ENCODE results near the gene CSTF3.
"Not testable (repeated sequence)": the region's sequence is repeated elsewhere in the genome, so short reads cannot be mapped to it uniquely, and the experiment has no call there.

Gene CSTF3

GRCh38 chr11:33160587-33160986, 693 bp downstream of the CSTF3 start:
- TF ChIP-seq, protein P1, sequence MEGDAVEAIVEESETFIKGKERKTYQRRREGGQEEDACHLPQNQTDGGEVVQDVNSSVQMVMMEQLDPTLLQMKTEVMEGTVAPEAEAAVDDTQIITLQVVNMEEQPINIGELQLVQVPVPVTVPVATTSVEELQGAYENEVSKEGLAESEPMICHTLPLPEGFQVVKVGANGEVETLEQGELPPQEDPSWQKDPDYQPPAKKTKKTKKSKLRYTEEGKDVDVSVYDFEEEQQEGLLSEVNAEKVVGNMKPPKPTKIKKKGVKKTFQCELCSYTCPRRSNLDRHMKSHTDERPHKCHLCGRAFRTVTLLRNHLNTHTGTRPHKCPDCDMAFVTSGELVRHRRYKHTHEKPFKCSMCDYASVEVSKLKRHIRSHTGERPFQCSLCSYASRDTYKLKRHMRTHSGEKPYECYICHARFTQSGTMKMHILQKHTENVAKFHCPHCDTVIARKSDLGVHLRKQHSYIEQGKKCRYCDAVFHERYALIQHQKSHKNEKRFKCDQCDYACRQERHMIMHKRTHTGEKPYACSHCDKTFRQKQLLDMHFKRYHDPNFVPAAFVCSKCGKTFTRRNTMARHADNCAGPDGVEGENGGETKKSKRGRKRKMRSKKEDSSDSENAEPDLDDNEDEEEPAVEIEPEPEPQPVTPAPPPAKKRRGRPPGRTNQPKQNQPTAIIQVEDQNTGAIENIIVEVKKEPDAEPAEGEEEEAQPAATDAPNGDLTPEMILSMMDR (IDR thresholded peaks at IDR 0.05) = no peak
- DNase-seq (ENCODE audit: low spot score) = no peak
- Histone ChIP-seq H3K4me3 (peak overlapping the region; percentile 79), H3K27ac (peak overlapping the region in 1 of 2 donors; percentile 77)

DNA sequence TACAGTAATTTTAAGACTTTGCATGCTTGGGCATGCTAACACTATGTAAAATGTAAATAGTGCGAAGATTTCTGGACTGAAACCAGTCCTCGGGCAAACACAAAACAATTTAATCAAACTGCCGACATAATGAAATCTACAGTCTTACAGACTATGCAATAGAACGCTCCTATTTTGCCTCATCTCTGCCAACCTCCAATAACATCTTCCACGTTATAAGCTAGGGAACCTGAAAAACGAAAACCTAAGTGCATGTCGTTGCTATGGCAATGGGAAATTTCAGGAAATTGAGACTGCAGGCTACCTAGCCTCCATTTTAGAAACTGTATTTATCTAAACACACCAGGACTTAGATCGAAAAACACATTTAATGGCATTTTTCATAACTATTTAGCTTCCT, 1.1 kb downstream of the CSTF3 start:
- no peak overlapping the region for H3K27ac ChIP-seq
- no peak for DNase-seq (ENCODE audit: low spot score)
- TF ChIP-seq, protein P1 (IDR thresholded peaks at IDR 0.05) = no peak
- H3K4me3 ChIP-seq = peak overlapping the region; percentile 79

GRCh38 chr11:33159378-33159867, 1.9 kb downstream of the CSTF3 start:
- not testable (repeated sequence) for H3K27ac ChIP-seq

GRCh38 chr11:33158596-33159275, 2.5 kb downstream of the CSTF3 start:
- DNase-seq (ENCODE audit: low spot score) = no peak
- no peak overlapping the region for H3K27ac ChIP-seq
- no peak overlapping the region for H3K4me3 ChIP-seq
- TF ChIP-seq, protein P1 (IDR thresholded peaks at IDR 0.05) = no peak

More at GRCh38 chr11:33159378-33159867, 1.9 kb downstream of the CSTF3 start:
- DNase-seq (ENCODE audit: low spot score) = not testable (repeated sequence)
- H3K4me3 ChIP-seq = peak overlapping the region; percentile 79

- no peak overlapping the region for H3K4me3 ChIP-seq
- no peak for DNase-seq (ENCODE audit: low spot score)
- TF ChIP-seq, protein P1 (IDR thresholded peaks at IDR 0.05) = no peak
- H3K27ac ChIP-seq = no peak overlapping the region
Observed at GRCh38 chr11:33157103-33158027, 3.9 kb downstream of the CSTF3 start.

DNA sequence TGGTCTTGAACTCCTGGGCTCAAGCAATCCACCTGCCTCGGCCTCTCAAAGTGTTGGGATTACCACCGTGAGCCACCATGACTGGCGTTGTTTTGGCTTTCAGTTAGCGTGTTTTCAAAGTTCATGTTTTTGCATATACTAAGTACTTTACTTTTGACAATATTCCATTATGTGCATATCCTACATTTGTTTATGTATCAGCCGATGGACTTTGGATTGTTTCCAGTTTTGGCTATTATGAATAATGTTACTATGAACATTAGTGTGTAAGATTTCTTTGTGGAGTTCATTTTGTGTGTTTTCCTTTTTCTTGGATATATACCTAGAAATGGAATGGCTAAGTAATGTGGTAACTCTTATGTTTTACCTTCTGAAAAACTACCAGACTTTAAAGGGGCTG, 9.9 kb downstream of the CSTF3 start:
- no peak for DNase-seq (ENCODE audit: low spot score)

GRCh38 chr11:33147559-33147958, 13.7 kb downstream of the CSTF3 start:
- no peak overlapping the region for H3K27ac ChIP-seq
- no peak for DNase-seq (ENCODE audit: low spot score)
- no peak overlapping the region for H3K4me3 ChIP-seq
- TF ChIP-seq, protein P1 (IDR thresholded peaks at IDR 0.05) = no peak

More for the DNA sequence above, 9.9 kb downstream of the CSTF3 start:
- Histone ChIP-seq H3K4me3 (no peak overlapping the region), H3K27ac (no peak overlapping the region)
- TF ChIP-seq, protein P1 (IDR thresholded peaks at IDR 0.05) = no peak
